GM12892 (cell line): ENCODE results near the gene ANK3.

Experiments used
- POLR2A ChIP-seq: IDR thresholded peaks from 2 replicates; pipeline ENCODE4 v1.6.1; 2011; ENCODE audit warnings: low read depth, low read length, control low read depth
- POLR2AphosphoS5 ChIP-seq: IDR thresholded peaks from 2 replicates; pipeline ENCODE4 v1.6.1; 2011; ENCODE audit warnings: low read depth, low read length, control low read depth

DNA sequence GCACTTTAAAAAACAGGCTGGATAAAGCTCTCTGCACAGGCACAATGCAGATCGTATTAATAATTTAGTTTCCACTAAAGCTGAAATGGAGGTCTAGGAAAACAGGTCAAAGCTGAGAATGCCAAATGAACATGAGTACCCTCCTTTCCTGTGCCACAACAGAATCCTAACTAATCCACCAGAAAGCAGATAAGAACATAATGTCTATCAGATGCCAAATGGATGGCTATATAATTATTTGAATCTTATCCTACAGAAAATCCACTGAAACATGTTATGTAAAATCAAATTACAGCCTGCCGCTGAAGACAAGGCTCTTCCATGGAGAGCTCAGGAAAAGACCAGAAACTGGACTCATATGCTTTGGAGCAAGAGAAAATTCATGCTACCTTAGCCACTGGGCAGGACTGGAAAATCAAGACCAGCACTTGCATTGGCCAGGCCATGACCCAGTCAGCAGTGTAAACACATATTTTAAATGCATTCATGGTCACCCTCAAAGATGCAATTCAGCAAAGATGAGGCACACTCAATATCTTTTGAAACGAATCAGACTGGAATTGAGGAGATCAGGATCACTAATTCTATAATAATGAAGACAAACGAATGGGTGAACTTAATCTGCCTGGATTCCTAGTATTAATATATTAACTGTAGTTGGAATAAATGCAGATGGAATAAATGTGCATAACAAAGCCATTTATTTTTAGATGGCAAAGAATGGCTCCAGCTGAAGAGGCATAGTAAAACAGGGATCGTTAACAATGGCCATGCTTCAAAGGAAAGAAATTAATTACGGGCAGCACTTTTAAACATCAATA, 13.2 kb downstream of the ANK3 start:
- TF ChIP-seq POLR2A (no peak), POLR2AphosphoS5 (no peak)
